ENCODE data around the gene JPH4.
"Not testable (repeated sequence)": the region's sequence is repeated elsewhere in the genome, so short reads cannot be mapped to it uniquely, and the experiment has no call there.

JPH4 gene

GRCh38 chr14:23609001-23609400 is 30.4 kb upstream of the JPH4 start:
- no peak for DNase-seq (ENCODE audit: low read depth in 2 of 2)

DNA sequence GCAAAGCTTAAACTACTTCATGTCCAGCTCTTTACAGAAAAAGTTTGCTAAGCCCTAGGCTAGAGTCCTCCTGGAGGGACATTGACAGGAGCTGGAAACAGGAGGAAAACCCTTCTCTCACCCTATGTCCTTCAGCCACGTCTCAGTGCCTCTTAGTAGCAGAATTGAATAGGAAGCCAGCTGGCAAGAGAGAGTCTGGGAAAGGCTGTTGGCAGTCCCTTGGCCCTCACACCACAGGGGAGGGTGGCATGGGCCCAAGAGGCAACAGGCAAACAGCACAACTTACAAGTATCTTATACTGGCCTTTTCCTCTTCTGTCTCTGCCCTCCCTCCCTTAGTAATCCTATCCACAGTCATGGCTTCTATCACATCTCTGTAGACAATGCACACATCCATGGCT is 29.9 kb upstream of the JPH4 start:
- no peak for DNase-seq (ENCODE audit: low read depth in 2 of 2)

DNA sequence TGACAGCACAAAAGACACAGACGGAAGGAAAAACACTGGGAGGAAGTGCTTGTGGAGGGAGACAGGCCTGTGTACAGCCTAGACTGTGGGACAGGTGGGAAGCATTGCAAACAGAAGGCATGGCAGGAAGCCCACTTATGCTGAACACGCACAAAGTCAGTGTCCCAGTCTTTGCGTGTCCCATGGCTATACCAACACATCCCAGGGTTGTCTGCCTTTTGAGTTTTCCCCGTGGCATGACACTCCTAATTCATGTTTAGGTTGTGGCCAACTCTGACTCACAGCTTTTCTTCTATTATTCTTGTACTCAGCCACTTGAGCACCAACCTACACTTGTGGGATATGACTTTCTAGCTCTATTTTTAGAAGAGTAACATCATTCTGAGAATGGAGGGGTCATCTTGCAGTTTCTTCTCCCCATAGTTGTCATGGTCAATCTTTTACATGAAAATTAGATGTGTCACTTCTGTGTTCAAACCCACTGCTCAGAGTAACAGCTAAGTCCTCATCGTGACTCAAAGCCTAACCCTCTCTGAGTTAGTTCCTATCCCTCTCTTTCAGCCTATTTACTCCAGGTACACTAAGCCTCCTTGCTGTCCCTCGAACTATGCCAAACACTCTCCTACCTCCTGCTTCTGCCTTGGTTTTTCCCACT is 27.5 kb upstream of the JPH4 start:
- DNase-seq (ENCODE audit: low read depth in 2 of 2): no peak

- no peak for DNase-seq (ENCODE audit: low read depth in 2 of 2)
These were observed 26.1 kb upstream of the JPH4 start for GRCh38 chr14:23604675-23605170.

- no peak for DNase-seq (ENCODE audit: low read depth in 2 of 2)
These were observed 25.6 kb upstream of the JPH4 start for GRCh38 chr14:23604148-23604547.

DNA sequence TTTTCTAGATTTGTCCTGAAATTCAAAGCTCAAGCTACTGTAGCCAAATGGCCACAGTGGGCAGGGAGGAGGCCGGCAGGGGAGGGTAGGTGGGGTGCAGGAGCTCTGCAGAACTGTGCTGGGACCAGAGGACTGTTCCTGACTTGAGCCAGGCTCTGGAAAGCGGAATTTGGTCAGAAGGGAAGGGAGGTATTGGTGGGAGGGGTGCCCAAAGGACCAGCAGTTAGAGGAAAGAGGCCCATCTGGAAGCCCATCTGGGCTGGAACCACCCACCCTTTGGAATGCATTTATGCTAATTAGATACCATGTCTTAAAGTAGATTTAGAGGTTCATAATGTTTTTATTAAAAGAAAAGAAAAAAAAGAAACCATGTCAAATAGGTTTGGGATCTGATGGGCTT is 24.5 kb upstream of the JPH4 start:
- no peak for DNase-seq (ENCODE audit: low read depth in 2 of 2)

DNA sequence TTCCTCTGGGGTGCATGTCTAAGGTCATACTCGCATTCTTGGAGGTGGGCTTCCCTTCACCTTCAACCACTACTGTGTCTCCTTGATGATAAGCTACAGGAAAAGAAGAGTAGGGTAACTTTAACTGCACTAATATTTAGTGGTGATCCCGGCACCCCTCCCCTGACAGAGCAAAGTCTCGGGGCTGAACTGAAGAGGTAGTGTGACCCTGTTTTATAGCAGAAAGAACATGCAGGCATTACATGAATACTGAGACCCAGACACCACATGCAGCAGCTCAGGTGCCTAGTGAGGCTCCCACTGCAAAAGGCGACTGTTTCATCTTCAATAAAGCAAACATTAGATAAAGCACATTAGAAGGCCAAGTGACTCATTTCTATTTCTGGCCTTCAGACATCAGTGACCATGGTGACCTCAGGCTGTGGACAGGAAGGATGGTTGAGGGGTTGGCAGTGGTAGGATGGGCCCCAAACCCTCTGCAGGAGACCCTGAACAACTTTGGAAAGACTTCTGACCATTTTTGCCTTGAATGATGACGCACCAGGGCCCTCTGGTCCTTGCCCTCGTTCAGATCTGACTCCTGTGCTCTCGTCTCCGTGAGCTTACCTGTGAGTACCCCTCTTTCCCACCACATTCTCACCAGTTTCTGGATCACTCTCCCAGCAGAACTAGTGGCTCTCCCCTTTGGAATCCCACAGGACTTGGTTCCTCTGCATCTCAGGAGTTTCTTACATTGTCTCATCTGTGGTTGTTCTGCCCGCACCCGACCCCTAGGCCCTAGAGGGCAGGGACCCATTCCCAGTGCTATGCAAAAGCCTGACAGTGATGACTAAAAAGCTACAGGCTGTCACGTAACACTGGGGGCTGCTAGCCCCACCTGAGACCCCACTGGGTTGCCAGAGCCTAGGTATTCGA is 23.8 kb upstream of the JPH4 start:
- DNase-seq (ENCODE audit: low read depth in 2 of 2): no peak

DNA sequence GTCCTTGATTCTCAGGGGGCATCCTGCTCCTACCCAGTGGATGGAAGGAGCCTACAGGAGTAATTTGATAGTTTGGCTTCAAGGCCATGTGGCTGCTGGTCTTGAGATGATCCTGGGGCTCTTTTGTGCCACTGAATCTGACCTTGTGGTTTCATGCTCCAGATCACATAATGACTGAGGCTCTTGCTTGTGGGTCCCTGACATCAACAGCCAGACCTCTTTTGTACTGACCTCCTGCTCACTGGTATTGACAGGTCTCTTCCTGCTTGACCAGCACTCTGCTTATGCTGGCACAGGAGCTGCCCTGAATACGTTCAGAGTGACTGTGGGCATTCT is 23.2 kb upstream of the JPH4 start:
- DNase-seq (ENCODE audit: low read depth in 2 of 2): no peak

DNA sequence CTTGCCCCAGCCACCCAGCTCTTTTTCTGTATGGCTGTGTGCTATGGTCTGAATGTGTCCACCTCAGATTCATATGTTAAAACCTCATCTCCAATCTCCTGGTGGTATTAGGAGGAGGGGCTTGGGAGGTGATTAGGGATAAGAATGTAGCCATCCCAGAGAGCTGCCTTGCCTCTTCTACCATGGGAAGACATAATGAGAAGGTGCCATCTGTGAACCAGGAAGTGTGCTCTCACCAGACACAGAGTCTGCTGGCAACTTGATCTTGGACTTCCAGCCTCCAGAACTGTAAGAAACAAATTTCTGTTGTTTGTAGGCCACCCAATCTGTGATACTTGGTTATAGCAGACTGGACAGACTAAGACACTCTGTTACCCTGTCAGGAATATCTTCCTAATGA is 22.8 kb upstream of the JPH4 start:
- no peak for DNase-seq (ENCODE audit: low read depth in 2 of 2)

DNA sequence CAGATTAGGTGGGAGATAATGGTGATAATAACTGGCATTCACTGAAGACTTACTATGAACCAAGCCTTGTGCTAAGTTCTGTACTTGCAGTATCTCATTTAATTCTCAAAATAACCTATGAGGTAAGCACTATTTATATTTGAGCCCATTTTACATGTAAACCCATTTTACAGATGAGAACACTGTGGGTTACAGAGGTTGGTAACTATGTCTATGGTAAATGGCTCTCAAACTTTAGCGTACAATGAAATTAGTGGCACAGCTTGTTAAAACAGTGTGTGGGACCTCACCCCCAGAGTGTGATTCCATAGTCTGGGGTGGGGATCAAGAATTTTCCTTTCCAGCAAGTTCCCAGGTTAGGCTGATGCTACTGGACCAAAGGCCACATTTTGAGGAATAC is 22.2 kb upstream of the JPH4 start:
- no peak for DNase-seq (ENCODE audit: low read depth in 2 of 2)

DNA sequence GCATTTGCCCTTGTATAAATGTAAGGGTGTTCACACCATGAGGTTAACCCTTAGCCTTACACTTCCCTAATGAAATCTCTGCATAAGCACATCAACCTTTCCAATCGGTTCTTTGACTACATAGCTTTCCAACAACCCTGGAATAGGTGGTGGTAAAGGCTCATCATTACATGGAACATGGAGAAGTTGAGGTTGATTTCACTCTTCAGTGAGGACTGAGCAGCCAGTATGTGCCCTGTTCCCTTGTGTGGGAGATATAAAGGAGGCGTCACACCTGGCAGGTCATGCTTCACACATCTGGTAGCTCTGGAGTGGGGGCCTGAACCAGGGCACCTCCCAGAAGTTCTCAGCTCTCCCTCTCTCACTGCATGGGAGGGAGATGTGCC is 21.7 kb upstream of the JPH4 start:
- no peak for DNase-seq (ENCODE audit: low read depth in 2 of 2)

DNA sequence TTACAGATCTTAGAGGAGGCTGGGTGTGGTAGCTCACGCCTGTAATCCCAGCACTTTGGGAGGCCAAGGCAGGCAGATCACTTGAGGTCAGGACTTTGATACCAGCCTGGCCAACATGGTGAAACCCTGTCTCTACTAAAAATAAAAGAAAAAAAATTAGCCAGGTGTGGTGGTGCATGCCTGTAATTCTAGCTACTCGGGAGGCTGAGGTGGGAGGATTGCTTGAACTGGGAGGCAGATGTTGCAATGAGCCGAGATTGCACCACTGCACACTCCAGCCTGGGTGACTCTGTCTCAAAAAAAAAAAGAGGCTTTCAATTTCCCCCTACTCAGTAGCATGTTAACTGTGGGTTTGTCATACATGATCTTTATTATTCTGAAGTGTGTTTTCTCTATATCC is 15.6 kb upstream of the JPH4 start:
- not testable (repeated sequence) for DNase-seq (ENCODE audit: low read depth in 2 of 2)

GRCh38 chr14:23590198-23590597 is 11.6 kb upstream of the JPH4 start:
- DNase-seq (ENCODE audit: low read depth in 2 of 2): no peak

- DNase-seq (ENCODE audit: low read depth in 2 of 2): no peak
These were observed 11.0 kb upstream of the JPH4 start for GRCh38 chr14:23589606-23590005.

- peak; percentile 77 to 82 for DNase-seq (ENCODE audit: low read depth in 2 of 2)
These were observed 10.5 kb upstream of the JPH4 start for GRCh38 chr14:23588884-23589598.

DNA sequence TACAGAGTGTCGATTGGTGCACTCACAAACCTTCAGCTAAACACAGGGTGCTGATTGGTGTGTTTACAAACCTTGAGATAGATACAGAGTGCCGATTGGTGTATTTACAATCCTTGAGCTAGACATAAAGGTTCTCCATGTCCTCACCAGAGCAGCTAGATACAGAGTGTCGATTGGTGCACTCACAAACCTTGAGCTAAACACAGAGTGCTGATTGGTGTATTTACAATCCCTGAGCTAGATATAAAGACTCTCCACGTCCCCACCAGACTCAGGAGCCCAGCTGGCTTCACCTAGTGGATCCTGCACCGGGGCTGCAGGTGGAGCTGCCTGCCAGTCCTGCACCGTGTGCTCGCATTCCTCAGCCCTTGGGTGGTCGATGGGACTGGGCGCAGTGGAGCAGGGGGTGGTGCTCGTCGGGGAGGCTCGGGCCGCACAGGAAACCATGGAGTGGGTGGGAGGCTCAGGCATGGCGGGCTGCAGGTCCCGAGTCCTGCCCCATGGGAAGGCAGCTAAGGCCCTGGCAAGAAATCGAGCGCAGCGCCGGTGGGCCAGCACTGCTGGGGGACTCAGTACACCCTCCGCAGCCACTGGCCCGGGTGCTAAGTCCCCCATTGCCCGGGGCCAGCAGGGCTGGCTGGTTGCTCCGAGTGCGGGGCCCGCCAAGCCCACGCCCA is 6.1 kb upstream of the JPH4 start:
- DNase-seq (ENCODE audit: low read depth in 2 of 2): not testable (repeated sequence)

DNA sequence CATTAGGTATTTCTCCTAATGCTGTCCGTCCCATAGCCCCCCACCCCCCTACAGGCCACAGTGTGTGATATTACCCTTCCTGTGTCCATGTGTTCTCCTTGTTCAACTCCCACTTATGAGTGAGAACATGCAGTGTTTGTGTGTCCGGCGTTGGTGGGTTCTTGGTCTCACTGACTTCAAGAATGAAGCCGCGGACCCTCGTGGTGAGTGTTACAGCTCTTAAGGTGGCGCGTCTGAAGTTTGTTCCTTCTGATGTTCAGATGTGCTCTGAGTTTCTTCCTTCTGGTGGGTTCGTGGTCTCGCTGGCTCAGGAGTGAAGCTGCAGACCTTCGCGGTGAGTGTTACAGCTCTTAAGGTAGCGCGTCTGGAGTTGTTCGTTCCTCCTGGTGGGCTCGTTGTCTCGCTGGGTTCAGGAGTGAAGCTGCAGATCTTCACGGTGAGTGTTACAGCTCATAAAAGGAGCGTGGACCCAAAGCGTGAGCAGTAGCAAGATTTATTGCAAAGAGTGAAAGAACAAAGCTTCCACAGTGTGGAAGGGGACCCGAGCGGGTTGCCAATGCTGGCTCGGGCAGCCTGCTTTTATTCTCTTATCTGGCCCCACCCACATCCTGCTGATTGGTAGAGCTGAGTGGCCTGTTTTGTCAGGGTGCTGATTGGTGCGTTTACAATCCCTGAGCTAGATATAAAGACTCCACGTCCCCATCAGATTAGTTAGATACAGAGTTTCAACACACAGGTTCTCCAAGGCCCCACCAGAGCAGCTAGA is 5.4 kb upstream of the JPH4 start:
- not testable (repeated sequence) for DNase-seq (ENCODE audit: low read depth in 2 of 2)

DNA sequence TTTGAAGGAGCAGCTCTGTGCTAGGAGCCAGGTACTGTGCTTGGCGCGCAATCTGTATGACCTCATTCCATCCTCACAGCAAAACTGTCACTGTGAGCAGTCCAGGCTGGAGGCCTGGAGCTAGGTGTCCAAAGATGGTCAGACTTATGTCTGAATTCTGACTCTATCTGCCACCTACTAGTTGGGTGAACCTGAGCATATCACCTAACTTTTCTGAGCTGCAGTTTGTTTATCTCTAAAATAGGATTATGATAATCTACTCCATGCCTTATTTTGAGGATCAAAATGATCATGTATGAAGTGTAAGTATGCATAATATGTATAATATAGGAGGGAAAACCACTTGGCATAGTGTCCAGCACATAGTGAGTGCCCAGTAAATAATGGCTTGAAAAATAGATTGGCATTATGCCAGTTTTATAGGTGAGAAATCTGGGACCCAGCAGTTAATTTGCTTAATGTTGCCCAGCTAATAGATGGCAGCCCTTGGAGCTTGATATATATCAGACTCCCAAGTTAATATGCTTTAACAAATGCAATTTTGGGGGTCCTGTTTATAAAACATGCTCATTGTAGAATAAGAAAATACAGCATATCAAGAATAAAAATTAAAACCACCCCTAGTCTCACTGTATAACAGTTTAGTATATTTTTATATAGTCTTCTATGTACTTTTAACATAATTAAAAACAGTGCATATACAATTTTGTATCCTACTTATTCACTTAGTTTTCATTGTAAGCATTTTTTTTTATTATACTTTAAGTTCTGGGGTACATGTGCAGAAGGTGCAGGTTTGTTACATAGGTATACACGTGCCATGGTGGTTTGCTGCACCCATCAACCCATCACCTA is 4.5 kb upstream of the JPH4 start:
- no peak for DNase-seq (ENCODE audit: low read depth in 2 of 2)

GRCh38 chr14:23580948-23581281 is 2.3 kb upstream of the JPH4 start:
- DNase-seq (ENCODE audit: low read depth in 2 of 2): no peak

- no peak for DNase-seq (ENCODE audit: low read depth in 2 of 2)
These were observed 1.7 kb upstream of the JPH4 start for GRCh38 chr14:23580152-23580926.

All from stimulated activated CD4-positive, alpha-beta T cell treated with anti-CD3 and anti-CD28 coated beads, Interleukin-4, amount 100 ng/mL, for 48 hours (primary cell).